Measurements from ENCODE around the gene NME5. TPM values are rescaled to one million over a fixed set of nuclear protein-coding genes. Genes with fewer than 3 reads are reported as not detected.

Gene NME5
- total RNA-seq, 2 donors from 2014 or later, result 5.8 to 6.6 TPM

DNA sequence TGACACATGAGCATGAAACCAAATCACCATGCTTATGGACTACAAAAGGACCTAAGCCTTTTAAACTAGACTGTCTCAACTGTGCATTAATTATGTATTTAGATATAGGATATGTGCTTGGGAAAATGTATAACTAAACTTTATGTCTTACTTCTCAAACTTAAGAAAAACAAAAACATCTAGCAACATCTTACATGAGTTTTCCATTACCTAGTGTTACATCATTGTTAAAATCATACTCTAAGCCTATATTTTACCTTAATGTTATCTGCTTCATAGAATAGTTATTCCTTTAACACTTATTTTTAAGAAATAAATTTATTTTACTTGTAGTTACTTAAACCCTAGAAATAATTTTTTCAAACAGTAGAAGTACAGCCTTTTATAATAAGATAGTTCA, 24.0 kb downstream of the NME5 start:
- Histone ChIP-seq H3K36me3 (no peaks in the 10 kb centered on the region), H3K27ac (no peak overlapping the region), H3K4me3 (no peak overlapping the region), H3K27me3 (replicated peaks; ENCODE audit: insufficient read depth) (no peaks in the 10 kb centered on the region), H3K4me1 (replicated peaks) (no peaks in the 10 kb centered on the region), H3K9me3 (no peaks in the 10 kb centered on the region)
- TF ChIP-seq POLR2A (IDR thresholded peaks at IDR 0.05), result no peak
- intact Hi-C loops (cut with DNase I), result no loop called here
- DNase-seq (ENCODE audit: low spot score), result no peak

DNA sequence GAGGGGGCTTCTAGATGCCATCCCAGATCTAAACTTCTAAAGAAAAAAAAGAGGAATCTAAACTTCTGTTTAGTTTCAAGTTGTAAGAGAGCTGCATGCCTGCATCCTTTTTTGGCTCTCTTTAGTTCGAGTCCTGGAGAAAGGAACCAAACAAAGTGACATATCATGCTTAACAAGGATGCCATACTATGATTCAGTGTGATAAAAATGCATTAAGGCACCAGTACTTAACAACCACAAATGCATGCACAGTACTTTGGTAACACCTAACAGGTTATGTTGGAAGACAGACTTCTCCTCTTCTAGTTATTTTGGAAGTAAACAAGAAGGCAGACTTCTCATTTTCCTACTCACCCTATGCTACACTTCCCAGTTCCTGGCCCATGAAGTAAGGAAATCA, 27.3 kb downstream of the NME5 start:
- no peaks in the 10 kb centered on the region for H3K4me1 ChIP-seq (replicated peaks)
- WGBS, result 8% methylated on average over 1 of the region's 1 CpG

DNA sequence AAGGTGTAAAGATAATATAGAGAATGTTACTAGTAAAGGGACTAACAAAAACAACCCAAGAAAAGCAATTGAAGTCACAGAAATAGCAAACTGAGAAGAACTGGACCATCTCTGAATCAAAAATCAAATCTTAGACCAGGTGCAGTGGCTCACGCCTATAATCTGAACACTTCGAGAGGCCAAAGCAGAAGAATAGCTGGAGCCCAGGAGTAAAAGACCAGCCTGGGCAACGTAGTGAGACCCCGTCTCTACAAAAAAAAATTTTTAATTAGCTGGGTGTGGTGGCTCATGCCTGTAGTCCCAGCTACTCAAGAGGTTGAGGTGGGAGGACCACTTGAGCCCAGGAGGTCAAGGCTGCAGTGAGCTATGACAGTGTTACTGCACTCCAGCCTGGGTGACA, 28.0 kb downstream of the NME5 start:
- H3K9me3 ChIP-seq, result no peaks in the 10 kb centered on the region
- H3K27me3 ChIP-seq (replicated peaks; ENCODE audit: insufficient read depth), result no peaks in the 10 kb centered on the region
- intact Hi-C loops (cut with DNase I), result no loop called here
- TF ChIP-seq POLR2AphosphoS5 (IDR thresholded peaks at IDR 0.05) (no peak), POLR2A (IDR thresholded peaks at IDR 0.05) (no peak)
- TF ChIP-seq, protein P1, sequence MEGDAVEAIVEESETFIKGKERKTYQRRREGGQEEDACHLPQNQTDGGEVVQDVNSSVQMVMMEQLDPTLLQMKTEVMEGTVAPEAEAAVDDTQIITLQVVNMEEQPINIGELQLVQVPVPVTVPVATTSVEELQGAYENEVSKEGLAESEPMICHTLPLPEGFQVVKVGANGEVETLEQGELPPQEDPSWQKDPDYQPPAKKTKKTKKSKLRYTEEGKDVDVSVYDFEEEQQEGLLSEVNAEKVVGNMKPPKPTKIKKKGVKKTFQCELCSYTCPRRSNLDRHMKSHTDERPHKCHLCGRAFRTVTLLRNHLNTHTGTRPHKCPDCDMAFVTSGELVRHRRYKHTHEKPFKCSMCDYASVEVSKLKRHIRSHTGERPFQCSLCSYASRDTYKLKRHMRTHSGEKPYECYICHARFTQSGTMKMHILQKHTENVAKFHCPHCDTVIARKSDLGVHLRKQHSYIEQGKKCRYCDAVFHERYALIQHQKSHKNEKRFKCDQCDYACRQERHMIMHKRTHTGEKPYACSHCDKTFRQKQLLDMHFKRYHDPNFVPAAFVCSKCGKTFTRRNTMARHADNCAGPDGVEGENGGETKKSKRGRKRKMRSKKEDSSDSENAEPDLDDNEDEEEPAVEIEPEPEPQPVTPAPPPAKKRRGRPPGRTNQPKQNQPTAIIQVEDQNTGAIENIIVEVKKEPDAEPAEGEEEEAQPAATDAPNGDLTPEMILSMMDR (IDR thresholded peaks at IDR 0.05), result no peak
- 72% methylated on average over 4 of the region's 4 CpGs for WGBS
- no peak for DNase-seq (ENCODE audit: low spot score)
- no peak overlapping the region for H3K27ac ChIP-seq
- no peaks in the 10 kb centered on the region for H3K4me1 ChIP-seq (replicated peaks)
- H3K36me3 ChIP-seq, result no peaks in the 10 kb centered on the region
- H3K4me3 ChIP-seq, result no peak overlapping the region

More for the DNA sequence above, 27.3 kb downstream of the NME5 start:
- H3K4me3 ChIP-seq, result no peak overlapping the region
- H3K27ac ChIP-seq, result no peak overlapping the region
- intact Hi-C loops (cut with DNase I), result no loop called here
- no peaks in the 10 kb centered on the region for H3K36me3 ChIP-seq
- no peaks in the 10 kb centered on the region for H3K27me3 ChIP-seq (replicated peaks; ENCODE audit: insufficient read depth)
- no peak for DNase-seq (ENCODE audit: low spot score)
- TF ChIP-seq POLR2AphosphoS5 (IDR thresholded peaks at IDR 0.05), result no peak
- no peak for TF ChIP-seq POLR2A (IDR thresholded peaks at IDR 0.05)
- H3K9me3 ChIP-seq, result no peaks in the 10 kb centered on the region

DNA sequence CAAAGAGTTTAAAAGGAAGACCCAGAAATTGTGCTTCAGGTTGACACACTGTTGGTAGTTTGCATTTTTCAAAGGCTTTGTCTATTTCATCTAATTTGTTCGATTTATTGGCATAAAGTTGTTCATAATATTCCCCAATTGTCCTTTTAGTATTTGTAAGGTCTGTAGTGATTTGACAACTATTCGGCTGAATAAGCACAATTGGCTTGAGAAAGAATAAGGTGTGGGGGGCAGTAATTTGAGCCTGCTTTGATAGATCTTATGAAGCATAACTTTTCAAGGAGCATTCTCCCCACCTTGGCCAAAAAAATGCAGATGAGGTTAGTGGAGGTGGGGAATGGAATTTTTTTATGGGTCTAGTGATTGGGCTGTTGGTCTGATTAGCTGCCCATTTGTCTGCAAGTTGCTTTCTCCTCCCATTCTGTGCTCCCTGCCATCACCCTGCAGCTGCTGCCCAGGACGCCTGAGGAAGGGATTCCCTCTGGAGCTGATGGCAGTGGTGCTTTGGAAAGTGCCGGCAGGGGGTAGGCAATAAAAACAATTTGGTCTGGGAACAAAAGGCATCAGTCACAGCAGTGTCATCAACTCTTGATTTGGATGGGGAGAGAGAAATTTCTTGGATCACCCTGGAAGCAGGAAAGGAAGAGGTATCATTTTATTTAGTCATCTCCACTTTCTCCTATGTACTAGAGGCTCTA, 28.8 kb downstream of the NME5 start:
- intact Hi-C loops (cut with DNase I), result no loop called here
- H3K4me1 ChIP-seq (replicated peaks), result no peaks in the 10 kb centered on the region
- TF ChIP-seq POLR2AphosphoS5 (IDR thresholded peaks at IDR 0.05) (no peak), POLR2A (IDR thresholded peaks at IDR 0.05) (no peak)
- TF ChIP-seq, protein P1 (IDR thresholded peaks at IDR 0.05), result no peak
- H3K36me3 ChIP-seq, result no peaks in the 10 kb centered on the region
- H3K27me3 ChIP-seq (replicated peaks; ENCODE audit: insufficient read depth), result no peaks in the 10 kb centered on the region
- H3K9me3 ChIP-seq, result no peaks in the 10 kb centered on the region
- no peak overlapping the region for H3K4me3 ChIP-seq
- no peak overlapping the region for H3K27ac ChIP-seq
- WGBS, result 43% methylated on average over 4 of the region's 4 CpGs
- no peak for DNase-seq (ENCODE audit: low spot score)

DNA sequence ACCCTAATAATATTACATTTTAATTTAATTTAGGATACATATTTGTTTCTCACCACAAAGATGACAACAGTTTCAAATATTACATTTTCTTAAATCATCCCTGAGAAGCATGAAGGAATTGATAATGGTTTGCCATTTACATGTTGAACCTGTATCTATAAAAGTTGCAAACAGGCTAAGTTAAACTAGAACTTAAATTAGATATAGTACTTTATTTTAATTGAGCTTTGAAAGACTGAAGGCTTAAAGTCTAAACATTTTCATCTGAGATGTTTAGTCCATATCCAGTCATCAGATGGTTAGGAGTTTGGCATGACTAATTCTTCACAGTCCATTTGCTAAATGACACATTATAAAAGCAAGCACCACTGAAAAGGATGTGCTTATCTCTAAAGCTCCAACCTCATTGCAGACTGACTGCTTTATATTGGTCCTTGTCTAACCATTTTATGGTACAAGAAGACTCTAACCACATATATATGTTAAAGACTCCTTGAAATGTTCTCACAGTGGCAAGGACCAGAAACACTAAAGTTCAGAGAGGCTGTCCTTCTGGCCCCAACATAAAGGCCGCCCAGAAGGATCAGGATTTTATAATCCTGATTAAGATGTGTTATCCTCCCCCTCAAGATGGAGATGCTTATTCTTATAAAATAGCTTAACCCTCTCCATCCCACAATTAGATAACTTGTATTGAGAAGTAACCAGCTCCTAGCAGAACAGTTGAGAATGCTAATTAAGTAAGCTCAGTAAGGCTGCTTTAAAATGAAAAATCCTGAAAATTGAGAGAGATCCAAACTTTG, 29.6 kb downstream of the NME5 start:
- no peak for DNase-seq (ENCODE audit: low spot score)
- Histone ChIP-seq H3K4me3 (no peak overlapping the region), H3K27me3 (replicated peaks; ENCODE audit: insufficient read depth) (no peaks in the 10 kb centered on the region), H3K27ac (no peak overlapping the region), H3K36me3 (no peaks in the 10 kb centered on the region), H3K4me1 (replicated peaks) (no peaks in the 10 kb centered on the region), H3K9me3 (no peaks in the 10 kb centered on the region)
- intact Hi-C loops (cut with DNase I), result no loop called here
- TF ChIP-seq POLR2AphosphoS5 (IDR thresholded peaks at IDR 0.05) (no peak), POLR2A (IDR thresholded peaks at IDR 0.05) (no peak)
- TF ChIP-seq, protein P1 (IDR thresholded peaks at IDR 0.05), result no peak
- 59% methylated on average over 1 of the region's 1 CpG for WGBS

All from prostate gland (tissue), 2 donors.